D341Med (cell line): ENCODE results near the gene FETUB.
"Not testable (repeated sequence)": the region's sequence is repeated elsewhere in the genome, so short reads cannot be mapped to it uniquely, and the experiment has no call there.

Experiments used
- DNase-seq: peaks from one replicate; pipeline ENCODE4 v3.0.0; 2012; ENCODE audit warnings: low spot score

The FETUB gene

GRCh38 chr3:186678604-186679003, 38.4 kb downstream of the FETUB start:
- no peak for DNase-seq

GRCh38 chr3:186679151-186679550, 39.0 kb downstream of the FETUB start:
- DNase-seq, result no peak

GRCh38 chr3:186680869-186681268, 40.7 kb downstream of the FETUB start:
- no peak for DNase-seq

GRCh38 chr3:186682812-186683211, 42.6 kb downstream of the FETUB start:
- DNase-seq, result no peak

- DNase-seq, result no peak
These were observed 43.8 kb downstream of the FETUB start for GRCh38 chr3:186683979-186684378.

GRCh38 chr3:186686475-186686874, 46.3 kb downstream of the FETUB start:
- DNase-seq, result not testable (repeated sequence)

- DNase-seq, result no peak
These were observed 47.0 kb downstream of the FETUB start for GRCh38 chr3:186687120-186687651.

GRCh38 chr3:186690304-186690703, 50.1 kb downstream of the FETUB start:
- DNase-seq, result not testable (repeated sequence)

GRCh38 chr3:186691676-186692075, 51.5 kb downstream of the FETUB start:
- no peak for DNase-seq

GRCh38 chr3:186693843-186694242, 53.6 kb downstream of the FETUB start:
- no peak for DNase-seq

- DNase-seq, result no peak
These were observed 54.3 kb downstream of the FETUB start for GRCh38 chr3:186694288-186695032.

- DNase-seq, result no peak
These were observed 56.3 kb downstream of the FETUB start for GRCh38 chr3:186696522-186696921.

GRCh38 chr3:186697510-186697909, 57.3 kb downstream of the FETUB start:
- no peak for DNase-seq

- DNase-seq, result no peak
These were observed 60.1 kb downstream of the FETUB start for GRCh38 chr3:186700267-186700666.

GRCh38 chr3:186702451-186702850, 62.3 kb downstream of the FETUB start:
- DNase-seq, result not testable (repeated sequence)
